Small intestine (tissue), 7 donors: ENCODE data around the gene MAMLD1. TPM values are rescaled to one million over a fixed set of nuclear protein-coding genes. Genes with fewer than 3 reads are reported as not detected.
A peak's percentile ranks its signal among the peaks of the same experiment; 100 is the strongest.

ENCODE experiments used
- DNase-seq, 2 donors: peaks; one replicate each; pipeline versions ENCODE4 v3.0.0 to v3.0.0-alpha.2; 2013
- FAIRE-seq: peaks from 2 replicates; lab custom pipeline; 2012; peaks lifted over from hg19 to GRCh38; lab: Jason Lieb, UNC
- H3K27ac ChIP-seq, 3 donors: one replicate each; pipeline ENCODE4 v1.5.1; 2013; ENCODE audit warnings: low read length in 2 of 3, mild to moderate bottlenecking in 2 of 3, control low read depth in 1 of 3, inconsistent platforms in 1 of 3, low read depth in 1 of 3, moderate library complexity in 1 of 3
- H3K27me3 ChIP-seq, 3 donors: one replicate each; pipeline ENCODE4 v1.6.1; 2013; ENCODE audit warnings: low read length in 3 of 3, inconsistent platforms in 1 of 3; ENCODE audit not compliant: control insufficient read depth in 3 of 3, insufficient read depth in 3 of 3
- H3K36me3 ChIP-seq, 3 donors: one replicate each; pipeline ENCODE4 v1.6.1; 2013; ENCODE audit warnings: low read length in 3 of 3, inconsistent platforms in 1 of 3, low read depth in 1 of 3, mild to moderate bottlenecking in 1 of 3, moderate library complexity in 1 of 3; ENCODE audit not compliant: control insufficient read depth in 3 of 3, insufficient read depth in 2 of 3
- H3K4me1 ChIP-seq, 3 donors: one replicate each; pipeline ENCODE4 v1.6.1; 2013; ENCODE audit warnings: low read length in 2 of 3, inconsistent platforms in 1 of 3, low read depth in 1 of 3, mild to moderate bottlenecking in 1 of 3, moderate library complexity in 1 of 3; ENCODE audit not compliant: control insufficient read depth in 3 of 3, insufficient read depth in 2 of 3
- H3K4me3 ChIP-seq, 3 donors: one replicate each; pipeline ENCODE4 v1.5.1; 2013; ENCODE audit warnings: low read length in 3 of 3, control low read depth in 1 of 3, inconsistent platforms in 1 of 3, low read depth in 1 of 3, mild to moderate bottlenecking in 1 of 3, moderate library complexity in 1 of 3
- H3K9me3 ChIP-seq, 2 donors: one replicate each; pipeline ENCODE4 v1.6.1; 2013; ENCODE audit warnings: low read depth in 1 of 2, low read length in 1 of 2; ENCODE audit not compliant: control insufficient read depth in 2 of 2, insufficient read depth in 1 of 2
- WGBS, 3 donors: extraction: QIAGEN DNeasy Blood & Tissue Kit; methylation state at CpG; one replicate each; pipeline ENCODE4 v1.1.7; 2013; 5-methylcytosine and 5-hydroxymethylcytosine counted together
- polyA plus RNA-seq, 4 donors: library from polyadenylated mRNA; stranded (reverse) in 3 of 4; unstranded in 1 of 4; fragments of 200-250 nt in 3 of 4; fragments of 120-200 nt in 1 of 4; gene quantifications; one replicate each; pipeline versions ENCODE4 v1.2.1 to v1.2.3, GENCODE V29; 2013
- donor health status: healthy with polysubstance abuse.
- donor health status: control.
- donor health status: control.
- donor health status: Bipolar disorder and iron deficiency.
- donor health status: healthy.

The MAMLD1 gene
- polyA plus RNA-seq, 4 donors: 0.81 to 2.2 (median 1.4) TPM; not detected in 1

DNA sequence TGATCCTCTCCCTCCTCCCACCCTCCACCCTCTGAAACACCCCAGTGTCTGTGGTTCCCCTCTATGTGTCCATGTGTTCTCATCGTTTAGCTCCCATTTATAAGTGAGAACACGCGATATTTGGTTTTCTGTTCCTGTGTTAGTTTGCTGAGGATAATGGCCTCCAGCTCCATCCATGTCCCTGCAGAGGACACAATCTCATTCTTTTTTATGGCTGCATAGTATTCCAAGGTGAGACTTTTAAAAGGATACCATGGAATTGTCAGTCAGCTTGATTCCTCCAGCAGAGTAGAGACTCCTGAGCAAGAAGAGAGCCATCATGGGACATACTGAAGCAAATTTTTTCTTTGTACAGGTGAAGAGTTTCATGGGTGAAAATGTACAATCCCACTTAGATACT, 166.5 kb downstream of the MAMLD1 start:
- 95 to 100% (median 99%) methylated on average over 3 of the region's 3 CpGs for WGBS, 3 donors
- no peak for FAIRE-seq

DNA sequence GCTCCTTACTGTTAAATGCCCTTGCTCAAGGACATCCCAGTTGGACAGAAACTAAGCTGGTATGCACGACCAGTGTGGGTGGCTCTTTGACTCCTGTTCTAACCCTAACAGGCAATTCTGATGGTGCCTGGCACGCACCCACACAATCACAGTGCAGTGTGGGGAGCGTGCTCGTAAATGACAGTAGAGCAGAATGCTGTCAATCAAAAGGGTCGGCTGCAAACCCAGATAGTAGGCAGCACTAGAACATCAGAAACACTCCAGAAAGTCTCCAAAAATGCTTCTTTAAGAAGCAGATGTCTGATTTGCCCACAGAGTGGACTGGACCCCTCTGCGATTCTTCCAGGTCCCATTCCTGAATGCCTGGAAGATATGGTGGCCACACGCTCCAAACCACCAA, 167.7 kb downstream of the MAMLD1 start:
- H3K4me3 ChIP-seq: no peak overlapping the region
- FAIRE-seq: no peak
- no peak overlapping the region for H3K27ac ChIP-seq
- H3K4me1 ChIP-seq: no peaks in the 10 kb centered on the region
- H3K27me3 ChIP-seq: no peaks in the 10 kb centered on the region
- 78 to 84% (median 81%) methylated on average over 7 of the region's 7 CpGs for WGBS, 3 donors
- no peak for DNase-seq
- no peaks in the 10 kb centered on the region for H3K9me3 ChIP-seq
- H3K36me3 ChIP-seq: no peaks in the 10 kb centered on the region

More for the DNA sequence above, 166.5 kb downstream of the MAMLD1 start:
- H3K4me1 ChIP-seq: no peaks in the 10 kb centered on the region
- no peak overlapping the region for H3K4me3 ChIP-seq
- no peaks in the 10 kb centered on the region for H3K9me3 ChIP-seq
- peaks cover 0 to 2% (median 0%) of the 10 kb centered on the region in 3 donors for H3K27me3 ChIP-seq
- H3K36me3 ChIP-seq: no peaks in the 10 kb centered on the region
- no peak for DNase-seq
- H3K27ac ChIP-seq: no peak overlapping the region

DNA sequence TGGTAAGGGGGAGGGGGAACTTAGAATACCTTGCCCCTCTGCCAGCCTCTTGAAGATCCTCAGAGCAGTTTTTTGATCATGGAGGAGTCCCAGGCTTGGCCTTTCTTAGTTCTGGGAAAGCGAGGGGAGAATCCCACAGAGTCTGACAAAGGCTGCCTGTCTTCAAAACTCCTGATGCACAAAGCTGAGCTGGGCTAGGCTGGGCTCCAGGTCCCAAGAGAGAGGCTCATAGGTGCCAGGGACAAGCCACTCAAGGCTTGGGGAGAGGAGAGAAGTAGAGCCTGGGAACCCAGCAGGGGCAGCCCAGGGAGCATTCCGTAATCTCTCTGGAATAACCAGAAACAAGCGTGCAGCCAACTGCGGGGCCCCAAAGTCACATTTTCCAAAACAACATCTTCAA, 168.3 kb downstream of the MAMLD1 start:
- no peaks in the 10 kb centered on the region for H3K27me3 ChIP-seq
- H3K4me1 ChIP-seq: no peaks in the 10 kb centered on the region
- H3K4me3 ChIP-seq: no peak overlapping the region
- H3K9me3 ChIP-seq: peaks cover 0 to 2% of the 10 kb centered on the region in 2 donors
- FAIRE-seq (no peak), DNase-seq (no peak)
- WGBS, 3 donors: 84 to 95% (median 93%) methylated on average over 4 of the region's 4 CpGs
- no peak overlapping the region for H3K27ac ChIP-seq
- H3K36me3 ChIP-seq: no peaks in the 10 kb centered on the region

DNA sequence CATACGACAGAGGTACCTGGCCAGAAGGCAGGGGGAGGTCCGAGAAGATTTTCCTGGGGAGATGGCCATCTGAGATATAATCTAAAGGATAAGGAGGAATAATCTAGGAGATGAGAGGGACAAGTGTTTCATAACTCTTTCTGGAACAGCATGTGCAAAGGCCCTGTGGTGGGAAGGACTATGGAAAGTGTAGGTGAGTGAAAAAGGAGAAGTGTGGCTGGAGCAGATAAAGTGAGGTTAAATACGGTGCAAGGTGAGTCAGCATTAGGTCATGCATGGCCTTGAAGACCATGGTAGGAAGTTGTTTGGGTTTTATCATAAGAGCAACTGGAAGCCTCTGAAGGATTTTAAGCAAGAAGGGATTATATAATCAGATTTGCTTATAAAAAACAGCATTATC, 170.7 kb downstream of the MAMLD1 start:
- Histone ChIP-seq H3K4me3 (no peak overlapping the region), H3K4me1 (no peaks in the 10 kb centered on the region), H3K9me3 (peaks cover 0 to 7% of the 10 kb centered on the region in 2 donors), H3K27ac (no peak overlapping the region), H3K36me3 (no peaks in the 10 kb centered on the region), H3K27me3 (no peaks in the 10 kb centered on the region)
- DNase-seq (no peak), FAIRE-seq (no peak)
- WGBS, 3 donors: 67 to 80% (median 73%) methylated on average over 3 of the region's 3 CpGs

DNA sequence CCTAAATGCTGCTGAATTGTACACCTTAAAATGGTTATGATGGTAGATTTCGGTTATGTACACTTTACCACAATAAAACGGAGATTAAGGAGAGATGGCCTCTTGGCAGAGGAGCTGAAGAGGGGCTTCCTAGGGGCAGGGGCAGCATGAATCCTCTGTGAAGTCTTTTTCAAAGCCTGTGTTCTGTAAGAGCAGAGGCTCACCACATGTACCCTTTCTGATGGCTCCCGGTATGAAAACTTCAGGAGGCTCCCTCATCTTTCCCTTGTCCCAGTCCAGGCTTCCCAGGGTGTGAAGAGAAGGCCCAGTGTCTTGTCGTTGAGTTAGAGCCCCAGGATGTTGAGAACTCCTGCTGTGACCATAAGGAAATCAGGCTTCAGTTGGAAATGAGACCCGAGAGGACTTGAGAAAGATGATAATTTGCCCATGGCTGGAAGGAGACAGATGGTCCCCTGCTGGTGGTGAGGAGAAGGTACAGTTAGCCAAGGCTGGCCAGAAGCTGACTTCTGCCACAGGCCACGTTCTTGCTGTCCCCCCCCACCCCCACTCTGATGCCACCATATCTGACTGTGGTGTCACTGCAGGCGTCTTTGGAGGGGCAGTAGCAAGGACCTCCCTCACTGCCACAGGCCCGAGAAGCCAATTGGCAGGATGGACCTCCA, 173.5 kb downstream of the MAMLD1 start:
- WGBS, 3 donors: 60 to 69% (median 64%) methylated on average over 8 of the region's 8 CpGs

DNA sequence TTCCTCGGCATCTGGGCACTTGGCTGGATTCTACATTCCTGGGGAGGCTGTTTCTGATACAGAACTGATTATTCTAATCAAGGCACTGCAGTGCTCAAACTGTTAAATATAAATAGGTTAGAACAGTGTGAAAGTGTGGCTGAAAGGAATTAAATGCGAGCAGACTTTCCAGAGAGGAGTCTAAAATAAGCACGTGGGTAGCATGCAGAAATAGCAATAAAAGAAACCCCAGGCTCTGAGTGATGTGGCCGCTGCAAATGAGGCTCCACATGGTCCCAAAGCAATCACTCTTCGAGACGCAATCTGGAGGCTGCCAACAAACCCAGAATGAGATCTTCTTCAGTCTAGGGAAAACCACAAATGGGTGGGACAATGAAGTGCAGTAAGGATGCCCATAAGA, 174.7 kb downstream of the MAMLD1 start:
- H3K27me3 ChIP-seq: no peaks in the 10 kb centered on the region
- H3K4me3 ChIP-seq: no peak overlapping the region
- no peak overlapping the region for H3K27ac ChIP-seq
- no peaks in the 10 kb centered on the region for H3K4me1 ChIP-seq
- no peak for FAIRE-seq
- no peak for DNase-seq
- WGBS, 3 donors: 61 to 75% (median 70%) methylated on average over 6 of the region's 6 CpGs
- peaks cover 0 to 7% of the 10 kb centered on the region in 2 donors for H3K9me3 ChIP-seq
- no peaks in the 10 kb centered on the region for H3K36me3 ChIP-seq

More for the DNA sequence above, 173.5 kb downstream of the MAMLD1 start:
- H3K4me3 ChIP-seq: no peak overlapping the region
- H3K9me3 ChIP-seq: peaks cover 0 to 7% of the 10 kb centered on the region in 2 donors
- DNase-seq (peak in 1 of 2 donors; percentile 4), FAIRE-seq (no peak)
- H3K4me1 ChIP-seq: no peaks in the 10 kb centered on the region
- no peak overlapping the region for H3K27ac ChIP-seq
- no peaks in the 10 kb centered on the region for H3K36me3 ChIP-seq
- no peaks in the 10 kb centered on the region for H3K27me3 ChIP-seq

DNA sequence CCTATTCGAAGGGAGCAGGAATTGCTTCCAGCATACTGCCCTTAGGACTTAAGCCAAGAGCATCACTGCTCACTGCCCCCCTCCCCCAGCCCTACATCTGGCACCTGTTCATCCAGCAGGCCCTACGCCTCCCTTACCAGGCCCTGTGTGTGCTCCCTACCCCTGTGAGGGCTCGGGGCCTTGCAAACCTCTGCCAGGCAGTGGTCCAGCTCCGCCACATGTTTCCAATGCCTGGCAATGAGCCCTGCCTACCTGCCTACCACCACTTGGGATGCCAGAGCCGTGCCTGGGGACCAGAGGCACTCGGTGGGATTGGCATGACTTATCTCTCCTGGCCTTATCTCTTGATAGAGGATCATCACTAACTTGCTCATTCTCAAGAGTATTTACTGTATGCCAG, 177.8 kb downstream of the MAMLD1 start:
- WGBS, 3 donors: 63 to 86% (median 65%) methylated on average over 4 to 6 of the region's 6 CpGs
- Histone ChIP-seq H3K27ac (no peak overlapping the region), H3K27me3 (no peaks in the 10 kb centered on the region), H3K9me3 (peaks cover 0 to 7% of the 10 kb centered on the region in 2 donors), H3K36me3 (no peaks in the 10 kb centered on the region), H3K4me1 (no peaks in the 10 kb centered on the region), H3K4me3 (no peak overlapping the region)
- FAIRE-seq (no peak), DNase-seq (no peak)

DNA sequence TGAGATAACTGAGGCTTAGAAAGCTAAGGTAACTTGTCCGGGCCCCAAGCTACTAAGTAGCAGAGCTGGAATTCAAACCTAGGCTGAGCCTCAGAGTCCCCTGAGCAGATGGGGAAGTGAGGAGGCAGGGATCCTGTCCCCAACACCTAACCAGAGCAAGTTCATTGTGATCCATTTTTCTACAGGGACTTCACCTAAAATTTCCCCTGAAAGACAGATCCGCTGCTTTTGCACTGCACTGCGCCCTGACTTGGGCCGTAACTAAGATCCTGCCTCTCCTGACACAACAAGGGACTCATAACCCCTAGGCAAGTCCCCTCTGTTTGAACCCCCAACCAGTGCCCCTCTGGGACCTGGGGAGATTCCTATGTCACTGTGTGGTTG, 179.7 kb downstream of the MAMLD1 start:
- 91 to 96% (median 93%) methylated on average over 4 of the region's 4 CpGs for WGBS, 3 donors
- Histone ChIP-seq H3K9me3 (no peaks in the 10 kb centered on the region), H3K27me3 (no peaks in the 10 kb centered on the region), H3K4me1 (peaks cover 0 to 9% (median 0%) of the 10 kb centered on the region in 3 donors), H3K4me3 (no peak overlapping the region), H3K27ac (no peak overlapping the region), H3K36me3 (no peaks in the 10 kb centered on the region)
- DNase-seq: no peak
- FAIRE-seq: no peak
